GM13977 (cell line): ENCODE data around the gene MAP3K21.

ENCODE experiments used
- DNase-seq: peaks from one replicate; pipeline ENCODE4 v3.0.0; 2012; ENCODE audit warnings: low spot score
- in situ Hi-C: fragments of 300-500 bp; cut with MboI; formaldehyde crosslinking; loops from one replicate; pipeline ENCODE4 v1.12.0; 2022; ENCODE audit warnings: low sequenced_read_pairs, low pct_unique_long_range_greater_than_20kb, mixed read lengths, inconsistent platforms; ENCODE audit not compliant: unreplicated experiment
- TF ChIP-seq, protein P1 (sequence below): IDR thresholded peaks from 2 replicates; pipeline ENCODE4 v1.5.1; 2012; ENCODE audit warnings: mild to moderate bottlenecking, control low read depth; ENCODE audit not compliant: insufficient read depth; ENCODE audit errors: extremely low read depth, missing control alignments

Gene MAP3K21

DNA sequence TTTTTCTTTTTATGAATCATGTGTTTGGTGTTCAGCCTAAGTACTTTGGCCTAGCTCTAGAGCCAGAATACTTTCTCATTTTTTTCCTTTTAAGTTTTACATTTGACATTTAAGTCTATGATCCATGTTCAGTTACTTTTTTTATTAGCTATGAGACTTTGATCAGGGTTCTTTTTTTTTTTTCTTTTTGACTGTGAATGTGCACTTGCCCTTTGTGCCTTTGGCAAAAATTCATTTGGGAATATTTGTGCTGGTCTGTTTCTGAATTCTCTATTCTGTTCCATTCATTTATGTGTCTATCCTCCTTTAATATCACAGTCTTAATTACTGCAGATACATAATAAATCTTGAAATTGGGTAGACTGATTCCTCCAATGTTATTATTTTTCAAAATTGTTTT is 93.8 kb downstream of the MAP3K21 start:
- in situ Hi-C loops = no loop called here
- TF ChIP-seq, protein P1, sequence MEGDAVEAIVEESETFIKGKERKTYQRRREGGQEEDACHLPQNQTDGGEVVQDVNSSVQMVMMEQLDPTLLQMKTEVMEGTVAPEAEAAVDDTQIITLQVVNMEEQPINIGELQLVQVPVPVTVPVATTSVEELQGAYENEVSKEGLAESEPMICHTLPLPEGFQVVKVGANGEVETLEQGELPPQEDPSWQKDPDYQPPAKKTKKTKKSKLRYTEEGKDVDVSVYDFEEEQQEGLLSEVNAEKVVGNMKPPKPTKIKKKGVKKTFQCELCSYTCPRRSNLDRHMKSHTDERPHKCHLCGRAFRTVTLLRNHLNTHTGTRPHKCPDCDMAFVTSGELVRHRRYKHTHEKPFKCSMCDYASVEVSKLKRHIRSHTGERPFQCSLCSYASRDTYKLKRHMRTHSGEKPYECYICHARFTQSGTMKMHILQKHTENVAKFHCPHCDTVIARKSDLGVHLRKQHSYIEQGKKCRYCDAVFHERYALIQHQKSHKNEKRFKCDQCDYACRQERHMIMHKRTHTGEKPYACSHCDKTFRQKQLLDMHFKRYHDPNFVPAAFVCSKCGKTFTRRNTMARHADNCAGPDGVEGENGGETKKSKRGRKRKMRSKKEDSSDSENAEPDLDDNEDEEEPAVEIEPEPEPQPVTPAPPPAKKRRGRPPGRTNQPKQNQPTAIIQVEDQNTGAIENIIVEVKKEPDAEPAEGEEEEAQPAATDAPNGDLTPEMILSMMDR = no peak
- DNase-seq = no peak

DNA sequence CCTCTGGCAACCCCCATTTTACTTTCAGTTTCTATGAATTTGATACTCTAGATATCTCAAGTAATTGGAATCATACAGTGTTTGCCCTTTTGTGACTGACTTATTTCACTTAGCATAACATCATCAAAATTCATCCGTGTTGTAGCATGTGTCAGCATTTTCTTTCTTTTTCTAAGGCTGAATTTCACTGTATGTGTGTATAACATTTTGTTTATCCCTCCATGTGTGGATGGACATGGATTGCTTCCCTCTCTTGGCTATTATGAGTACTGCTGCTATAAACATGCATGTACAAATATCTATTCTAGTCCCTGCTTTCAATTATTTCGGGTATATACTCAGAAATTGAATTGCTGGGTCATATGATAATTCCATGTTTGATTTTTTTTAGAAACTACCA is 97.3 kb downstream of the MAP3K21 start:
- TF ChIP-seq, protein P1 = no peak
- in situ Hi-C loops = no loop called here
- no peak for DNase-seq

DNA sequence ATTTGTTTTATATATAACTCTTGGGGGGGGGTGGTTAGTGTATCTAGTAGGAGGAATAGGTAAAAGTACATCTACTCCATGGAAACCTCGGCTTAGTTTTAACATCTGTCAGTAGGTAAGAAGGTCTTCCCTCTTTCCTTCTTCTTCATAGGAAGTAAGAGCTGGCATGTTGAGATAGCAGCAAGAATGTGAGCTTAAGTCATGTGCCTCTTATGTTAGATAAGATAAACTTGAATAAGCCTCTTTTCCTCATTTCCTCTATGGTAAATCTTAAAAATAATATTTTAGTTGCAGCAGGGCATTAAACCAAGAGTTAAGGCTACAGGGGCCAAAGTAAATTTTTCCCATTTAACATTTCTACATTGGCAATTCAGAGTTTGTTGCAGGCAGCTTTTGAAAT is 100.4 kb downstream of the MAP3K21 start:
- TF ChIP-seq, protein P1 = no peak
- in situ Hi-C loops = no loop called here
- DNase-seq = no peak

DNA sequence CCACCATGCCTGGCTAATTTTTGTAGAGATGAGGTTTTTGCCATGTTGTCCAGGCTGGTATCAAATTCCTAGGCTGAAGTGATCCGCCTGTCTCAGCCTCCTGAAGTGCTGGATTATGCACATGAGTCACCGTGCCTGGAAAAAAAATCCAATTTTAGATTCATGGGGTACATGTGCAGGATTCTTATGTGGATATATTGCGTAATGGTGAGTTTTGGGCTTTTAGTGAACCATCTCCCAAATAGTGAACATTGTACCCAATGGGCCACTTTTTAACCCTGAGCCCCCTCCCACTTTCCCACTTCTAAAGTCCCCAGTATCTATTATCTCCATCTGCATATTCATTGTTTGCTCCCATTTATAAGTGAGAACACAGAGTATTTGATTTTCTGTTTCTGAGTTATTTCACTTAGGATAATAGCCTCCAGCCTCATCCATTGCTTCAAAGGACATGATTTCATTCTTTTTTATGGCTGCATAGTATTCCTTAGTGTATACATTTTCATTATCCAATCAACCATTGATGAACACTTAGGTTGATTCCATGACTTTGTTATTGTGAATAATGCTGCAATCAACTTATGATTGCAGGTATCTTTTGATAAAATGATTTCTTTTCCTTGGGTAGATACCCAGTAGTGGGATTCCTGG is 104.4 kb downstream of the MAP3K21 start:
- in situ Hi-C loops = loop anchor here (10.0 kb wide), 1 partner anchor 363 kb away; no protein-coding TSS in a partner anchor
- DNase-seq = no peak
- TF ChIP-seq, protein P1 = no peak

DNA sequence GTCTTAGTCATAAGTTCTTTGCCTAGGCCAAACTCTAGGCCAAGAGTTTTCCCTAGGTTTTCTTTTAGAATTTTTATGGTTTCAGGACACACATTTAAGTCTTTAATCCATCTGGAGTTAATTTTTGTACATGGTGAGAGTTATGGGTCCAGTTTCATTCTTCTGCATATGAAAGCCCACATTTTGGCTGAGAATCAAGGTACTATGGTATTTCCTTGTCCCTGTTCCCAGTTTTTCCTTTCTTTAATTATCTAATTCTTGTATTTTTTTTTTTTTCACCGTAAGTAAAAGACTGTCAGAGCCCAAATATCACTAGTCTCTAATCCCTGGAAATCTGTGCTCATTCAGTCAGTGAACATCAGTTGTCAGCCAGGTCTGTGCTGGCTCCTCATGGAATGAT is 105.4 kb downstream of the MAP3K21 start:
- in situ Hi-C loops = loop anchor here (10.0 kb wide), 1 partner anchor 362 kb away; no protein-coding TSS in a partner anchor
- TF ChIP-seq, protein P1 = no peak
- DNase-seq = no peak

DNA sequence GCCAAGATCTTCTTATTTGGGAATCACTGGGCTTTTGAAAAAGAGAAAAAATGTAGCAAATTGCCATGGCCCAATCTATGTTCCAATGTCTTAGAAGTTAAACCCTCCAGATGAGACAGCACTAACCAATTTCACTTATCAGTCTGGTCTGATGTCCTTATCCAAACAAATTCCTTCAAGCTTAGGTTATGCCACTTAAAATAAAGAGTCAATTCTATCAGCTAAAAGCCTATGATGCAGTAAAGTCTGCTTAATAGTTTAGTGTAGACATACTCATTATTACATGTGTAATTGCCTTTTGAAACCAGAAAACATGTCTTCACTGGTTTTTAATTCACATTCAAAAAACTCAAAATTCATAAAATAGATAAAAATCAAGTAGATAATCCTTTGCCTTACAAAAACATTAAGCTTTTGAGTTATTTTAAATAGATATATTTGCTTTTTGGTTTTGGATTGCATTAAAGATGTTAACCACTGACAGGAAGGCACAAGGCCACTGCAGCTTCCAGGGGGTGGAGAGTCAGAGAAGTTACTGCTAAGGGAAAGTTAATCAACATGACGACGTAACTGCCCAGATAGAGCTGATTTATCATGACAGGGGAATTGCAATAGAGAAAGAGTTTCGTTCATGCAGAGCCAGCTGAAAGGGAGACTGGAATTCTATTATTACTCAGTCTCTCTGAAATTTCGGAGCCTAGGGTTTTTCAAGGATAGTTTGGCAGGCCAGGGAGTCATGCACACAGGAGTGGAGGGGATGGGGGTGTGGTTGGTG is 106.1 kb downstream of the MAP3K21 start:
- in situ Hi-C loops = loop anchor here (10.0 kb wide), 1 partner anchor 361 kb away; no protein-coding TSS in a partner anchor
- TF ChIP-seq, protein P1 = no peak
- DNase-seq = no peak
